Tongue (tissue), 2 donors: Measurements from ENCODE around the gene FOLR1. TPM values are rescaled to one million over a fixed set of nuclear protein-coding genes. Genes with fewer than 3 reads are reported as not detected.
"Not testable (repeated sequence)": the region's sequence is repeated elsewhere in the genome, so short reads cannot be mapped to it uniquely, and the experiment has no call there.

ENCODE experiments used
- DNase-seq: peaks from one replicate; pipeline ENCODE4 v3.0.0-alpha.2; 2015
- total RNA-seq: library from RNA; depleted of rRNA; stranded (reverse); fragments of >200 nt; gene quantifications from one replicate; pipeline ENCODE4 v1.2.3, GENCODE V29; 2014

The FOLR1 gene
- 1.6 TPM for total RNA-seq

DNA sequence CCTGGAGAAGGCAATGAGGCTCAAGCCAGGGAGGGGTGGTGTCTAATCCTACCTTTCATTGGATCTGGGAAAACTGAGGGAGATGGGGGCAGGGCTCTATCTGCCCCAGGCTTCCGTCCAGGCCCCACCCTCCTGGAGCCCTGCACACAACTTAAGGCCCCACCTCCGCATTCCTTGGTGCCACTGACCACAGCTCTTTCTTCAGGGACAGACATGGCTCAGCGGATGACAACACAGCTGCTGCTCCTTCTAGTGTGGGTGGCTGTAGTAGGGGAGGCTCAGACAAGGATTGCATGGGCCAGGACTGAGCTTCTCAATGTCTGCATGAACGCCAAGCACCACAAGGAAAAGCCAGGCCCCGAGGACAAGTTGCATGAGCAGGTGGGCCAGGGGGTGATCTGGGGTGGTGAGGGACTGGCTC is at the start of gene FOLR1:
FOLR1 (plus strand) TSS at position 180 of the 421 bp plus-strand sequence; CDS start at position 214, 34 bp downstream.
- DNase-seq = peak; percentile 59

DNA sequence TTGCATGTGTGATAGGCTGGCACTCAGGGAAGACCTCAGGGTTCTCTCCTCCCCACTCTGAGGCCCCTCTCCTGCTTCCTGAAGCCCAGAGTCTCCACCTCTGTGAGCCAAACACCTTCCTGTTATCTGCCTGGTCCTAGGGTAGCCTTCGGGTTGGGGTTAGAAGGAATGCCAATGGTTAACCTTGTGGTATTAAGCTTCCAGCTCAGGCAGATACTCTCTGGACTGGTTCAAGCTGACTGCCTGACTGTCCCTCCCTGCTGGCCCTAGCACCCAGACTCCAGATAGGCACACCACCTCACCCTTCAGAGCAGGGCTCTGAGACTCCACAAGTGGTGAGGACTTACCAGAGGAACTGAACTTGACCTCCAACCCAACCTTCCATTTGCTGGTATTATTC is 49.4 kb upstream of the FOLR1 start:
- DNase-seq = not testable (repeated sequence)

DNA sequence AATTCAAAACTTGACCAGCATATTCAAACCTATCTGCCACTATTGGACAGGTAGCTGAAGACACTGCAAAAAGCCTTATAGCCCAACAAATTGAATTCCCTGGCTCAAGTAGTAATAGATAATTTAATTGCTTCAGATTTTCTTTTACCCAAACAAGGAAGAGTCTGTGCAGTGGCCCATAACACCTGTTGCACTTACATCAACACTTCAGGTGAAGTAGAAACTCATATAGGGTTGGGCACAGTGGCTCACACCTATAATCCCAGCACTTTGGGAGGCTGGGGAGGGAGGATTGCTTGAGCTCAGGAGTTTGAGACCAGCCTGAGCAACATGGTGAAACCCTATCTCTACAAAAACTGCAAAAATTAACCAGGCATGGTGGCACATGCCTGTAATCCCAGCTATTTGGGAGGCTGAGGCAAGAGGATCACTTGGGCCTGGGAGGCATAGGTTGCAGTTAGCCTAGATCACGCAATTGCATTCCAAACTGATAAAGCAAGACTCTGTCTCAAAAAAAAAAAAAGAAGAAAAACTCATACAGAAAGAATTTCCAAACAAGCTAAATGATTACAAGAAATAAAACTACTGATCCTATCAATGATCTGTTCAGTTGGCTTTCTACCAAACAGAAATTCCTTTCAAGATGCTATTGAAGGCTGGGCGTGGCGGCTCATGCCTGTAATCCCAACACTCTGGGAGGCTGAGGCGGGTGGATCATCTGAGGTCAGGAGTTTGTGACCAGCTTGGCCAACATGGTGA is 47.0 kb upstream of the FOLR1 start:
- DNase-seq = no peak

DNA sequence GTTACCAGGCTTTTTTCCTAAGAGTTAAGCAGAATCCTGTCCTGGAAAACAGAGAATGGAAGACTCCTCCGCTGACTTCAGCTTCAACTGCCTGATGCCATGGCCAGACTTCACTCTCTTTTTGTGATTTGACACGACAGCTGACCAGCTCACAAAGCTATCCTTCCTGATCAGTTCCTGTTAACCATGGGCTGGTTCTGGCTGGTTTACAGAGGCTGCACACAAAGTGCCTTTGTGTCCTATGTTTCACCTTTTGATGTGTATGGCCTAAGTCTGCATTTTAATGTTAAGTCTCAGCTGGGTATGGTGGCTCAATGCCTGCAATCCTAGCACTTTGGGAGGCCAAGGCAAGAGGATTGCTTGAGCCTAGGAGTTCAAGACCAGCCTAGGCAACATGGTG is 45.3 kb upstream of the FOLR1 start:
- DNase-seq = peak; percentile 14

DNA sequence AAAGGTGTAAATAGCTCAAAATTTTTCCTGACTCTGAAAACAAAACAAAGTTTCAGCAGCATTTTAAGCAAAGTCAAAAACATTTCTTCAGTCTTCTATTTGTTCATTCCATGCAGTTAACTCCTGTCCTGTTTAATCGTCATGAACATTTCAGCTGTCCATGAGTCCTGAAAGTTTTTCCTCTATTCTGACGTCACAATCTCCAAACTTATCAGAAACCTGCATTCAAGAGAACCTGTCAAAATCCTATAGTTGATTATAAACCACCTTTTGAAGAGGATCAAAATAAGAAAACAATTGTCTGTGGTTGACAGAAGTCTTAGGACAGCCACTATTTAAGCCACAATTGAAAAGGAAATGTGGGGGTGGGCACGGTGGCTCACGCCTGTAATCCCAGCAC is 41.1 kb upstream of the FOLR1 start:
- no peak for DNase-seq

DNA sequence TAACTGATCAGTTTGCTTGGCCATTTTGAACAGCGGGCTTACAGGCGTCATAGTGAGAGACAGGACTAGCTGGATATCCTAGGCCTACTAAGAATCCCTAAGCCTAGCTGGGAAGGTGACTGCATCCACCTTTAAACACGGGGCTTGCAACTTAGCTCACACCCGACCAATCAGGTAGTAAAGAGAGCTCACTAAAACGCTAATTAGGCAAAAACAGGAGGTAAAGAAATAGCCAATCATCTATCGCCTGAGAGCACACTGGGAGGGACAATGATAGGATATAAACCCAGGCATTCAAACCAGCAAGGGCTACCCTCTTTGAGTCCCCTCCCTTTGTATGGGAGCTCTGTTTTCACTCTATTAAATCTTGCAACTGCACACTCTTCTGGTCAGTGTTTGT is 38.1 kb upstream of the FOLR1 start:
- DNase-seq = not testable (repeated sequence)

DNA sequence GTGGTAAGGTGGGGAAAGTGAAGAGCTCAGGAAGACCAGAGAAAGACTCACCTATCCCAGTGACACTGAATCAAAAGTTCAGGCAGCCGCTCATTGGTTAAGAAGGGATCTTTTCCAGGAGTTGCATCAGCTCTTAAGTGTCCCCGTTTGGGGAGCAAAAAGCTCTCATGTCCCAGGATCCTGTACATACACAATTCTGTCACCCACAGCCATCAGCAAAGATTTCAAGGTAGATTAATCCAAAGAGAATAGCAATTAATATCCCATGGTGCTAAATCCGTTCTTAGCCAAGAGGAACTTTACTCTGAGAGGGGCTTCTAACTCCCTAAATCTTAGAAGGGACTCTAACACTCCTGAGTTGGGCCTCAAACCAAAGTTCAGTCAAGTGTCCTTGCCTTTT is 37.1 kb upstream of the FOLR1 start:
- DNase-seq = no peak

DNA sequence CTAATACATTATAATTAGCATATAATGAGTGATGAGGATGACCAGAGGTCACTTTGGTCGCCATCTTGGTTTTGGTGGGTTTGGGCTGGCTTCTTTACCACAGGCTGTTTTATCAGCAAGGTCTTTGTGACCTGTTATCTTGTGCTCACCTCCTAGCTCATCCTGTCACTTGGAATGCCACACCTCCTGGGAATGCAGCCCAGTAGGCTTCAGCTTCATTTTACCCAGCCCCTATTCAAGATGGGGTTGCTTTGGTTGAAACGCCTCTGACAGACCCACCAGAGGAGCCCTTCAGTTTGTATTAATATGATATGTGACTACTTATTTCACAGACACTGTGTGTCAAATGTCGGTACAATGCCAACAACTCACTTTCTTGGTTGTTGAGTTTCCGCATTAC is 36.2 kb upstream of the FOLR1 start:
- no peak for DNase-seq

DNA sequence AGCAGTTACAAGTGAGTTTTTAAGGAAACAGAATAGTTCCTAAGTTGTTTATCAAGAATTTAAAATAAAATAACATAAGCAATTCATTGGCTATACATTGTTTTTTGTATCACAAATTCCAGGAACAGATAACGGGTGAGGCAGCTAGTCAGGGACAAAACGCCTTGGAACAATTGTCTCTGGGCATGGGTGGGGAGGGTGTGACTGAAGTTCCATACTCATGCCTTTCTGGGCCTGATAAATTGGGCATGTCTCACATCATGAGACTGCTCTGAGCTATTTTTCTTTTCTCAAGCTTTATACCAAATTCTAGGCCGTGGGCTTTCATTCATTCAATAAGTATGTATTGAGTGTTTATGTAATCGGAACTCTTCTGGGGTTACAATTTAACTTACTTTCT is 34.8 kb upstream of the FOLR1 start:
- no peak for DNase-seq

DNA sequence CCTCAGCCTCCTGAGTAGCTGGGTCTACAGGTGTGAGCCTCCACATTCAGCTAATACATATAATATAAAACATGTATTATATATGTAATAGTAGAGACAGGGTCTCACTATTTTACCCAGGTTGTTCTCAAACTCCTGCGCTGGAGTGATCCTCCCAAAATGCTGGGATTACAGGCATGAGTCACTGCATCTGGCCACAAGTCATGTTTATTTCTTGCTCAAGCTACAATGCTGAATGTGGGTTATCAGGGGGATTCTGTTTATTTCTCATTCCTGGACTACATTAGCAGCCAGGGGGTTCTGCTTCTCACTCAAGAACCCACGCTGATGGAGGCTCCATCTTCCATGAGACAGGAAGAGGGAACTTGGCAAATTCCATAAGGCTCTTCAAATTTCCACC is 31.6 kb upstream of the FOLR1 start:
- DNase-seq = no peak

DNA sequence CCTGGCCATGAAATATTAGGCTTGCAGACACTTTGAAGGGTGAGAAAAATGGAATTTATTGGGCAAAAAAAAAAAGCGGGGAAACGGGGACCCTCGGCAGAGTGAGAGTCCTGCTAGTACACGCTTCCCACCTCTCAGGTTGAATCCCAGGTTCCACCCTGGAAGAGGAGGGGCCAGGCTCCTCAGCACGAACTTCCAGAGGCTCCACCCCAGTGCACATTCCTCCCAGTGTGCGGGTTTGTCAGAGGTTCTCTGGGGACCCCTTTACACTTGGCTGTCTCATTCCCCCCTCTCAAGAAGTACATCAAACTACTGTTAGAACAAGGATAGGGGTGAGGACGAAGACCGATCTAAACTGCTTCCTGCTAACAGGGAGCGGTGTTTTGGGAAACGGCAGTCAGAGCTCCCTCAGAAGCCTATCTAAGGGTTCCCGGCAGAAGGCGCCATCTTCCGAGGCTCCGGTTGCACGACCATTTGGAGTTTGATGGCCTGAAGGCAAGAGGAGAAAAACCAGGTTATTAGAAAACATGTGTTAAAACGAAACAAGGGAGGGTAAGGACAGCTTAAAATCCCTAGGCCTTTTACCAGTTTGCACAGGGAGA is 28.9 kb upstream of the FOLR1 start:
- DNase-seq = no peak

DNA sequence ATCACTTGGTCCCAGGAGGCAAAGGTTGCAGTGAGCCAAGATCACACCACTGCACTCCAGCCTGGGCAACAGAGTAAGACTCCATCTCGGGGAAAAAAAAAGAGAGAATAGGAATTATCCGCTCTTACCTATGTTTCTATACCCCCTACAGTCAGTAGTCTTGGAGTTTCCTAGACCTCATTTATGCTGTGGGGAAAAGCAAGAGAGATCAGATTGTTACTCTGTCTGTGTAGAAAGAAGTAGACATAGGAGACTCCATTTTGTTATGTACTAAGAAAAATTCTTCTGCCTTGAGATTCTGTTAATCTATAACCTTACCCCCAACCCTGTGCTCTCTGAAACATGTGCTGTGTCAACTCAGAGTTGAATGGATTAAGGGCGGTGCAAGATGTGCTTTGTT is 27.8 kb upstream of the FOLR1 start:
- not testable (repeated sequence) for DNase-seq

DNA sequence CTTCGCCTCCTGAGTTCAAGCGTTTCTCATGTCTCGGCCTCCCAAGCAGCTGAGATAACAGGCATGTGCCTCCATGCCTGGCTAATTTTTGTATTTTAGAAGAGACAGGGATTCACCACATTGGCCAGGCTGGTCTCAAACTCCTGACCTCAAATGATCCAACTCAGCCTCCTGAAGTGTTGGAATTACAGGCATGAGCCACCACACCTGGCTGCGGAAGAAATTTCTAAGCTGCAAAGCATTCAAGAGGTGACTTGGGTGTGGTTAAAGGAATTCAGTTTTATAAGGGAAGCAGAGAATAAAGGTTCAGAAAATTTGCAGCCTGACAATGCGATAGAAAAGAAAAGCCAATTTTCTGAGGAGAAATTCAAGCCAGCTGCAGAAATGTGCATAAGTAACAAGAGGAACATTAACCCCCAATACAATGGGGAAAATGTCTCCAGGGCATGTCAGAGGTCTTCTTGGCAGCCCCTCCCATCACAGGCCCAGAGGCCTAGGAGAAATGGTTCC is 22.8 kb upstream of the FOLR1 start:
- DNase-seq = not testable (repeated sequence)

DNA sequence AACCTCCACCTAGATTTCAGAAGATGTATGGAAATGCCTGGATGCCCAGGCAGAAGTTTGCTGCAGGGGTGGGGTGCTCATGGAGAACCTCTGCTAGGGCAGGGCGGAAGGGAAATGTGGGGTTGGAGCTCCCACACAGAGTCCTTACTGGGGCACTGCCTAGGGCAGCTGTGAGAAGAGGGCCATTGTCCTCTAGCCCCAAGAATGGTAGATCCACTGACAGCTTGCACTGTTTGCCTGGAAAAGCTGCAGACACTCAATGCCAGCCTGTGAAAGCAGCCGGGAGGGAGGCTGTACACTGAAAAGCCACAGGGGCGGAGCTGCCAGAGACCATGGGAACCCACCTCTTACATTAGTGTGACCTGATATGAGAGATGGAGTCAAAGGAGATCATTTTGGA is 22.2 kb upstream of the FOLR1 start:
- not testable (repeated sequence) for DNase-seq

DNA sequence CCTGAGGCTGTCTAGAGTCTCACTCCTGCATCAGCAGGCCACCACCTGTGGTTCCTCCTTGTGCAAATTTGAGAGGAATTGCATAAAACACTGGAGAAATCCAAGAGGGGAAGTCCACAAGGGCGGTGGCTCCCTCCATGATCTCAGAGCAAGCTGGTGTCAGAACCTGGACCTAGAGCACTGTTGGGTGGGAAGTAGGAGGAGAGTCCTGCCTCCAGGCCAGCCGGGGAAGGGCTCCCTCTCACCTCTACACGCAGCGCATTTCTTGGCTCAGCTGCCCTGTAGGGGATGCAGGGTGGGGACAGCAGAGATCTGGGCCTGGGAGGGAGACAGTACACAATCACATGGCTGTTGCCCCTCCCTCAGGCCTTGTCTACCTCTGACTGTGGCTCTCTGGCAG is 19.9 kb upstream of the FOLR1 start:
- DNase-seq = not testable (repeated sequence)

DNA sequence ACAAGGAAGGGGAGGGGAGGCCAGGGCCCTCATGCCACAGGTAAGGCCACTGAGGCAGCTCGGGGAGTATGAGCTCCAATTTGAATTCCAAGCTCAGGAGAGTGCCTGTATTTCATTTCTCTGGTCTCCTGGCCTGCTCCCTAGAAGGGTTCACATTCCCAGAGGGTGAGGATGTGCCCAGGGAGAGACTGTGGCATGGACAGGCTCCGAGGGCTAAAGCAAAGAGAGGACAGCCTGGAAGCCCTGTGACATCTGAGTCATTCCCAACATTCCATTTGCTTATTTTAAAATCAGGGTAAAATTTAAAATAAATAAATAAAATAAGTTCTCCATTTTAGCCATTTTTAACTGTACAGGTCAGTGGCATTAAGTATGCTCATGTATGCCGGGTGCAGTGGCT is 18.6 kb upstream of the FOLR1 start:
- DNase-seq = no peak

DNA sequence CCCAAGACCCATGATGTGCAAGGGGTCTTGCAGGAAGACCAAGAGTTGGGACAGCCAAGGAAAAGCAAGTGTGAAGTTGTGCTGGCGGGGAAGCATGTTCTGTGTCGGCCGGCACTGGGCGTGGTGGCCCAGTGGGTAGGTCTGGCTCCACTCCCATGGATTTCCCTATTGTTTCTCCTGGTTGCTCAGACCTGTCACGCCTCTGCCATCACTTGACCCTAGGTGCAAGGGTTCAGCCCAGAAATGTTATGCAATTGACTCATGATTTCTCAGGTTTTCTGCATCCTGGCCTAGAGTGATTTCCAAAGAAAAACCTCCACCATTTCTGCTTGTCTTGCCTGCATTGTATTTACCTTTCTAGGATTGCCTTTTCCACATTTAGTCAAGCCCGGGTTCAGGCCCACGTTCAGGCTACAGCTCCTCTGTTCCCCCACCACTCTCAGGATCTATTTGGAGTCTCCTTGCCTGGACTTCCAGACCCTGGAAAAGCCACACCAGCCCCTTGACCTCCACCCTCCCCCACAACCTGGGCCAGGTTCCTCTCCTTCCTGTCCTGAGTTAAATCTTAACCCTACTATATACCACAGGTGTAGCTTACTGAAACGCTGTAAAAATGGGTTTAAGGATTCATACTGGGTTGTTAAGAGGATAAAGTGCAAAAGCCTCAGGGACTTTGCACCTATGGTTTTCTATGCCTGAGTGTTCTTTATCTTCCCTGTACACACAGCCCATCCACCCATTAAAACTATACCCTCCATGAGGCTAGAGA is 17.5 kb upstream of the FOLR1 start:
- DNase-seq = no peak

DNA sequence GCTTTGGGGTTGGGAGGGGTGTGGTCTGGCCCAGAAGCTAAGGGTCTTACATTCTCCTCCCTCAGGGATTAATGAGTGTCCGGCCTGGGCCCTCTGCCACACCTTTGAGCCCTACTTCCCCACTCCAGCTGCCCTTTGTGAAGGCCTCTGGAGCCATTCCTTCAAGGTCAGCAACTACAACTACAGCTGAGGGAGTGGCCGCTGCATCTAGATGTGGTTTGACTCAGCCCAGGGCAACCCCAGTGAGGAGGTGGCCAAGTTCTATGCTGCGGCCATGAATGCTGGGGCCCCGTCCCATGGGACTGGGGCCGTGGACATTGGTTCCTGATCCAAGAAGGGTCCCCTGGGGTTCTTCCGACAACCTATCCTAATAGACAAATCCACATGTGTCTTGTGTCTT is 14.3 kb upstream of the FOLR1 start:
- DNase-seq = no peak

DNA sequence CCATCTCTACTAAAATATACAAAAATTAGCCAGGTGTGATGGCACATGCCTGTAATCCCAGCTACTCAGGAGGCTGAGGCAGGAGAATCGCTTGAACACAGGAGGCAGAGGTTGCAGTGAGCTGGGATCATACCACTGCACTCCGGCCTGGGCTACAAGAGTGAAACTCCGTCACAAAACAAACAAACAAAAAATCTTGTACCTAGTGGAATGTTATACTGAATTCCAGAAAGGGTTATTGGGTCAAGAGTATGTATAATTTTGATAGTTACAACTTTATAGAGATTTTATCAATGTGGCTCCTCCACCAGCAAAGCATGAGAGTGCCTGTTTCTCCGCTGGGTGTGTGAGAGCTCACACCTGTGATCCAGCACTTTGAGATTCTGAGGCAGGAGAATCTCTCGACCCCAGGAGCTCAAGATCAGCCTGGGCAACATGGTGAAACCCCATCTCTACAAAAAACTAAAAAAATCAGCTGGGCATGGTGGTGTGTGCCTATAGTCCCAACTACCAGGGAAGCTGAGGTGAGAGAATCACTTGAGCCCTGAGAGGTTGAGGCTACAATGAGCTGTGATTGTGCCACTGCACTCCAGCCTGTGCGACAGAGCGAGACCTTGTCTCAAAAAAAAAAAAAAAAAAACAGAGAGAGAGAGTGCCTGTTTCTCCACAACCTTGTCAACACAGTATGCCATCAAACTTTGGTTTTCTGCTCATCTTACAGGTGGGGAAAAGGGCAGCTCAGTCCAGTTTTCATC is 12.7 kb upstream of the FOLR1 start:
- DNase-seq = no peak

DNA sequence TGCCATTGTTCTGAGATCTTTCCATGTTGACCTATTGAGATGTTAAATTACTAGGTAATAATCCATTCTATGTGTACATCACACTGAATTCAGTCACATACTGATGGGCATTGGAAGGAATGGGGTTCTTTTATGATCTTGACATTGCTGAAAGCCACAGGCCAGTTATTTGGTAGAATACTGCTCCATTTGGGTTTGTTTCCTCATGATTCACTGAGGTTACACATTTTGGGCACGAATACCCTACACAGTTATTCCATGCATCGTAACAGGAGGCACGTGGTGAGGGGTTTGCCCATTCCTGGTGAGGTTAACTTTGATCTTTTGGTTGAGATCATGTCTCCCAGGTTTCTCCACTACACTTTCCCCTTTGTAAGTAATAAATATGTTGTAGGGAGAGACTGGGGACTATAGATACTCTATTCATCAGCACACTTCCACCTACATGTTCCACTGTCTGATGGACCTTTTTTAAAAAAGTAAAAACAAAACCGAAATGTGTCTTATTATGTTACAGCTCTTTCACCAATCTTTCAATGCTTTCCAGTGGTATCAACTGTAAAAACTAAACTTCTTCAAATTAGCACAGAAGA is 12.0 kb upstream of the FOLR1 start:
- DNase-seq = no peak

DNA sequence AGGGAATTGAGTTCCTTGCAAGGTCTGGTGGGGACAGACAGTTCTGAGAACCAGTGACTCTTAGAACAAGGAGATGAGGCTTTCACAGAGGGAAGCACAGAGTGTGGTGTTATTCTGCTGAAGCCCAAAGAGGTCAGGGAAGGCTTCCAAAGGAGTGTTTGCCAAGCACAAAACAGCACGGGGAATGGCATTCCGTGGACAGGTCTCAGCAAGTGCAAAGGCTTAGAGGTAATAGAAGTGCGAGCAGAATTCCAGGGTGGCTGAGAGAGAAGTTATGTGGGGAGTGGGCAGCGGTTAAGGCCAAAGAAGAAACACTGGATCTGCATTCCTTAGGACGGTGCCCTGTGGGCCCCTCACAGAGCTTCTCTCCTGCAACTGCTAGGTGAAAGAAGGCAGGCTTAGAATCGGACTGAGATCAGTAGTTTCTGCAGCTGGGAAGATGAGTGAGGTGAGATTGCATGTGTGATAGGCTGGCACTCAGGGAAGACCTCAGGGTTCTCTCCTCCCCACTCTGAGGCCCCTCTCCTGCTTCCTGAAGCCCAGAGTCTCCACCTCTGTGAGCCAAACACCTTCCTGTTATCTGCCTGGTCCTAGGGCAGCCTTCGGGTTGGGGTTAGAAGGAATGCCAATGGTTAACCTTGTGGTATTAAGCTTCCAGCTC is 10.9 kb upstream of the FOLR1 start:
- peak; percentile 27 for DNase-seq
